DMS79 treated with DMSO at 0.1 percent for 48 hours (cell line): Measurements from ENCODE around the gene NAT8L.
"Not testable (repeated sequence)": the region's sequence is repeated elsewhere in the genome, so short reads cannot be mapped to it uniquely, and the experiment has no call there.

Experiments used
- DNase-seq: peaks from one replicate; lab custom pipeline; 2025; lab: John Stamatoyannopoulos, UW

The NAT8L gene, protein sequence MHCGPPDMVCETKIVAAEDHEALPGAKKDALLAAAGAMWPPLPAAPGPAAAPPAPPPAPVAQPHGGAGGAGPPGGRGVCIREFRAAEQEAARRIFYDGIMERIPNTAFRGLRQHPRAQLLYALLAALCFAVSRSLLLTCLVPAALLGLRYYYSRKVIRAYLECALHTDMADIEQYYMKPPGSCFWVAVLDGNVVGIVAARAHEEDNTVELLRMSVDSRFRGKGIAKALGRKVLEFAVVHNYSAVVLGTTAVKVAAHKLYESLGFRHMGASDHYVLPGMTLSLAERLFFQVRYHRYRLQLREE

DNA sequence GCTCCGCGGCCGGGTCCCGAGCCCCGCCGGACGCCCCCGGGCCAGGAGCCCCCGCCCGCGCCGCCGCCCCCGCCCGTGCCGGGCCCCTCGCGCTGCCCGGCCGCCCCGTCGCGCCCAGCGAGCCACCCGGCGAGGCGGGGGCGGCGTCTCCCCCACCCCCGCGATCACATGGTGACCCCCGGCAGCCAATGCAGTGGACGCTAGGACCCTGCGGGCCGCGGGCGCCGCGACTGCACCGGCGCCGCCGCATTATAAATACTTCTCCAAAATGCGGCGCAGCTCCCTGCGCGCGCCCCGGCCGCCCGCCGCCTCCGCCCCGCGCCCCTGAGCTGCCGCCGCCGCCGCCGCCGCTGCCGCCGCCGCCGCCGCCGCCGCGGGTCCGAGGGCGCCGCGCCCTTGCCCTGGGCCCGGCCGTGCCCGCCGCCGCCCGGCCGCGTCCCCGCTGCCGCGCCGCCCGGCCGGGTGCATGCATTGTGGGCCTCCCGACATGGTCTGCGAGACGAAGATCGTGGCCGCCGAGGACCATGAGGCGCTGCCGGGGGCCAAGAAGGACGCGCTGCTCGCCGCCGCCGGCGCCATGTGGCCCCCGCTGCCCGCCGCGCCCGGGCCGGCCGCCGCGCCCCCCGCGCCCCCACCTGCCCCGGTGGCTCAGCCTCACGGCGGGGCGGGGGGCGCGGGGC is at the start of gene NAT8L:
Gene NAT8L, plus strand, starts transcription at position 282 of the 680 bp plus-strand sequence. Its CDS starts 185 bp downstream, at position 467.
- DNase-seq, result peak; percentile 5

DNA sequence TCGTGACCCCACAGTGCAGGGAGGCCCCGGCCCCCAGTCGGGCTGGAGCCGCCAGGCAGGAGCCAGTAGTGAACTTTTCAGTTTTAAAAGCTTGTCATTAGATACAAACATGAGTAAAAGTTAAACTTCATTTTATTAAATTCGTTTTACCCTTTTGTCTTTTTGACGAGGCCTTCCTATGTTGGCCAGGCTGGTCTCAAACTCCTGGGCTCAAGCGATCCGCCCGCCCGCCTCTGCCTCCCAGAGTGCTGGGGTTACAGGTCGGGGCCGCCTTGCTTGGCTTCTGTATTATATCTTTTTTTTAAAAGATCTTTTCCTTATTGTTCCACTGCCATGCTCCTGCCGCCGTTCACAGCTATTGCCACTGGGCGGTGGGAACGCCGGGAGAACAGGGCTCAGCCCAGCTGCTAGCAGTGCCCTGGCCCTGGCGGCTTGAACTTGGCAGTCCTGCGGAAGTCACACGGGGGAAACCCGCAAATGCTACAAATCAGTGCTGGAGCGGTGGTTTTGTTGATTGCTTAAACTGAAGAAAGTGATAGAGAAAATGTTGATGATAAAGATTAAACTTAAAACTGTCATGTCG is 49.4 kb upstream of the NAT8L start:
- peak; percentile 16 for DNase-seq

DNA sequence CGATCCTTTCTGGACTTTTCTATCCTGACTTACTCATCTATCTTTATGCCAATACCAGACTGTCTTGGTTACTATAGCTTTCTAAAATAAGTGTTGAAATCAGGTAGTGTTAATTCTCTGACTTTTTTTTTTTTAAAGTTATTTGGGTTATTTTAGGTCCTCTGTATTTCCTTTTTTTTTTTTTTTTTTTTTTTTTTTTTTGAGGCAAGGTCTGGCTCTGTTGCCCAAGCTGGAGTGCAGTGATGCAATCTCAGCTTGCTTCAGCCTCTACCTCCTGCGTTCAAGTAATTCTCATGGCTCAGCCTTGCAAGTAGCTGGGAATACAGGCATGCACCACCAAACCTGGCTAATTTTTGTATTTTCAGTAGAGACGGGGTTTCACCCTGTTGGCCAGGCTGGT is 47.5 kb upstream of the NAT8L start:
- no peak for DNase-seq

DNA sequence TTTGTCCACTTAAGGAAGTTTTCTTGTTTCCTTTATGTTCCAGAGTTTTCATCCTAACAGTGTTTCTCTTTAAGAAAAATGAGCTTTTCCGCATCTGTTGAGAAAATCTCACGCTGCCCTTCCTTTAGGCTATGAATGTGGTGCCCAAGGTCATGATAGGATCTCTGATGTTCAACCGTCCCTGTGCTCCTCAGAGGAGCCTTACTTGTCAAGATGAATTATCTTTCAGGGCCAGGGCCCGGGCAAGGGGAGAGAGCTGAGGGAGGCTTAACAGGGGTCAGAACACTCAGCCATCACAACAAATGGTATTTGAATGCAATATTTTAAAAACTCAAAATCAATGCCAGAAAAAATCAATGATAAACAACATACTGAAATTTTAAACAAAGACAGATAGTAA is 44.1 kb upstream of the NAT8L start:
- DNase-seq, result no peak

DNA sequence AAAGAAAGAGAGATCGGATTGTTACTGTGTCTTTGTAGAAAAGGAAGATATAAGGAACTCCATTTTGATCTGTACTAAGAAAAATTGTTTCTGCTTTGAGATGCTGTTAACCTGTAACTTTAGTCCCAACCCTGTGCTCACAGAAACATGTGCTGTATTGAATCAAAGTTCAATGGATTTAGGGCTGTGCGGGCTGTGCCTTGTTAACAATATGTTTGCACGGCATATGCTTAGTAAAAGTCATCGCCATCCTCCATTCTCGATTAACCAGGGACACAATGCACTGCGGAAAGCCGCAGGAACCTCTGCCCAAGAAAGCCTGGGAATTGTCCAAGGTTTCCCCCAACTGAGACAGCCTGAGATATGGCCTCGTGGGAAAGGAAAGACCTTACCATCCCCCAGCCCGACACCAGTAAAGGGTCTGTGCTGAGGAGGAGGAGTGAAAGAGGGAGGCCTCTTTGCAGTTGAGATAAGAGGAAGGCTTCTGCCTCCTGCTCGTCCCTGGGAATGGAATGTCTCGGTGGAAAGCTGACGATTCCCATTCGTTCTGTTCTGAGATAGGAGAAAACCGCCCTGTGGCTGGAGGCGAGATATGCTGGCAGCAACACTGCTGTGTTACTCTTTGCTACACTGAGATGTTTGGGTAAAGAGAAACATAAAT is 37.6 kb upstream of the NAT8L start:
- not testable (repeated sequence) for DNase-seq

DNA sequence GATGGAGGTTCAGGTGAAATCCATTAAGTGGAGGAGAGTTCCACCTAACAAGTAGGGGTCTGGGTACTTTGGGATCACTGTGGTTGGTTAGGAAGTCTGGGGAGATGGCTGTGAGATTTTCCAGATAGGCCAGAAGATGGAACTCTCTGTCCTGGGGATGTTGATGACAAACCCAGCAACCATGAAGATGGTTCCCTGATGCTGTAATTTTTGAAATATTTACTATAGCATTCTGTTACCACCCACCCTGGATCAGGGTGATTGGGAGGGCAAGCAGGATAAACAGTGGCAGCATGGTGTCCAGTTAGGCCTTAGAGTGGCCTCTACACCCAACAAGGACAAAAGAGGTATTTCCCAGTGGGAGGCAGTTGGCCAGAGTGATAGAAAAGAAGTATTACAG is 34.4 kb upstream of the NAT8L start:
- DNase-seq, result no peak

DNA sequence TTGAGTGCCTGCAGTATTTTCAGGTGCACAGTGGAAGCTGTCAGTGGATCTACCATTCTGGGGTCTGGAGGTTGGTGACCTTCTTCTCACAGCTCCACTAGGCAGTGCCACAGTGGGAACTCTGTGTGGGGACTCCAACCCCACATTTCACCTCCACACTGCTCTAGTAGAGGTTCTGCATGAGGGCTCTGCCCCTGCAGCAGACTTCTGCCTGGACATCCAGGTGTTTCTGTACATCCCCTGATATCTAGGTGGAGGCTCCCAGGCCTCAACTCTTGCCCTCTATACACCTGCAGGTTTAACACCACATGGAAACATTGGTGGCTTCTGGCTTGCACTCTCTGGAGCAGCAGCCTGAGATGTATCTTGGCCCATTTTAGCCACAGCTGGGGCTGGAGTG is 33.3 kb upstream of the NAT8L start:
- DNase-seq, result no peak

DNA sequence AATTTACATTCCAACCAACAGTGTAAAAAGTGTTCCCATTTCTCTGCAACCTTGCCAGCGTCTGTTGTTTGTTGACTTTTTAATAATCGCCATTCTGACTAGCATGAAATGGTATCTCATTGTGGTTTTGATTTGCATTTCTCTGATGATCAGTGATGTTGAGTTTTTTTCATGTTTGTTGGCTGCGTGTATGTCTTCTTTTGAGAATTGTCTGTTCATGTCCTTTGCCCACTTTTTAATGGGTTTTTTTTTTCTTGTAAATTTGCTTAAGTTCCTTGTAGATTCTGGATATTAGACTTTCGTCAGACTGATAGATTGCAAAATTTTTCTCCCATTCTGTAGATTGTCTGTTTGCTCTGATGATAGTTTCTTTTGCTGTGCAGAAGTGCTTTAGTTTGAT is 32.0 kb upstream of the NAT8L start:
- not testable (repeated sequence) for DNase-seq

DNA sequence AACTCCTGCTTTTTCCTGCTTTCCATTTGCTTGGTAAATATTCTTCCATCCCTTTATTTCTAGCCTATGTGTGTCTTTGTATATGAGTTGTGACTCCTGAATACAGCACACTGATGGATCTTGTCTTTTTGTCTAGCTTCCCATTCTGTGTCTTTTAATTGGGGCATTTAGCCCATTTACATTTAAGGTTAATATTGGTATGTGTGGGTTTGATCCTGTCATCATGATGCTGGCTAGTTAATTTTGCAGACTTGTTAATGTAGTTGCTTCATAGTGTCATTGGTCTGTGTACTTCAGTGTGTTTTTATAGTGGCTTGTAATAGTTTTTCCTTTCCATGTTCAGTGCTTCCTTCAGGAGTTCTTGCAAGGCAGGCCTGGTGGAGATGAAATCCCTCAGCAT is 28.0 kb upstream of the NAT8L start:
- DNase-seq, result not testable (repeated sequence)

DNA sequence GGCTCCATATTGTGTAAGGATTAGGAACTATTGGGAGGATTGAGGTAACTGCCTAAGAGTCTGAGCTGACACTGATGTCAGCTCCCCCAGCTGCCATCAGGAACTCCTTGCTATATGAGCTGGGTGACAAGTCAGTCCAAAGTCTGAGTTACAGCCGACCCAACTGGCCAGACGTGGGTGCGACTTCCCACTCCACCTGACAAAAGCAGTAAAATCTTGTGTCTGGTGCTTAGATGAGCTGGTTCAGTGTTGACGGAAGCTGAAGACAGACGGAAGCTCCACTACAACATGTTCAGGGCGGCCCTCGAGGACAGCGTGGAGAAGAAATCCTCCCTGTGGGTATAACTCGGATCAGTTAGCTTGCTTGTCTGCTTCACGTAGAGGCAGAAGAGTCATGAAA is 22.8 kb upstream of the NAT8L start:
- DNase-seq, result no peak

DNA sequence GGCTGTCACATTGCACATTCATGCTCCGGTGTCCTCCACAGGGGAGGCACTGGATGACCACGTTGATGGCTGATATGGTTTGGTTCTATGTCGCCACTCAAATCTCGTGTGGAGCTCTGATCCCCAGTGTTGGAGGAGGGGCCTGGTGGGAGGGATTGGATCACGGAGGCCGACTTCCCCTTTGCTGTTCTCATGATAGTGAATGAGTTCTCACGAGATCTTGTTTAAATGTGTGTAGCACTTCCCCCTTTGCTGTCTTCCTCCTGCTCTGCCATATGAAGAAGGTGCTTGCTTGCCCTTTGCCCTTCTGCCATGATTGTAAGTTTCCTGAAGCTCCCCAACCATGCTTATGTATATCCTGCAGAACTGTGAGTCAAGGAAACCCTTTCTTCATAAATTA is 22.3 kb upstream of the NAT8L start:
- DNase-seq, result no peak

DNA sequence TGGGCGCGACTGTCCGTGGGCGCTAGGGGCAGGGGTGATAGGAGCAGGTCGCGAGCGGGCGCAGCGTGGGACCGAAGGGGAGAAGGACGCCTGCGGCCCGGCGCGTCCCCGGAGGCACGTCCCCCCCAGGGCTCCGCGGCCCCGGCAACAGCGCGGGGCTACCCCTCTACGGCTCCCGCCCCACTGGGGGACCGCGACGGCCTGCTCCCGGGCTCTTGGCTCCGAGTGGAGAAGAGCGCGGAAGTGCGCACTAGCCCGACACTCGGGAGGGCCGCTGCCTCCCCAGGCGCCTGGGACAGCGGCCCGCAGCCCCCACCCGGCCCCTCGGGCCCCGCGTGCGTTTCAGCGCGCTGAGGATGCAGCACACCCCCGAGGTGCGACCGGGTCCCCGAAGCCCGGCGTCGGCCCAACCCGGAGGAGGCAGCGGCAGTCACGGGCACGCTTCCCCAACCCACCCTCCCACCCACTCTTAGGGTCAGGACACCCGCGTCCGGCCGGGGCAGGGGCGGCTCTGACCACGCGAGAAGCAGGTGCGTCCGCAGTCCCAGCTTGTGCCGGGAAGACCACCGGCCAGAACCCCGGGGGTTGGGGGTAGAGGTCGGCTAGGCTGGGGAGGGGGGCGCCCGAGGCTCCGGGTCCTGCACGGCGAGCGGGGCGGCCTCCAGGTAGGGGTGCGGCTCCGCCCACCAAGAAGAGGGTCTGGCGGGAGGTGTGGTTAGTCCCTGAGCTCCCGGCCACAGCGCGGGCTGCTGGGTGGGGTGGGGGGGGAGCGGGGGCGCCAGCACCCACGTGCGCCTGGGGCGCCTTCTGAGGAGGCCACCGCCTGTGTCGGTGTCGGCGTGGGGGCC is 18.5 kb upstream of the NAT8L start:
- DNase-seq, result no peak

DNA sequence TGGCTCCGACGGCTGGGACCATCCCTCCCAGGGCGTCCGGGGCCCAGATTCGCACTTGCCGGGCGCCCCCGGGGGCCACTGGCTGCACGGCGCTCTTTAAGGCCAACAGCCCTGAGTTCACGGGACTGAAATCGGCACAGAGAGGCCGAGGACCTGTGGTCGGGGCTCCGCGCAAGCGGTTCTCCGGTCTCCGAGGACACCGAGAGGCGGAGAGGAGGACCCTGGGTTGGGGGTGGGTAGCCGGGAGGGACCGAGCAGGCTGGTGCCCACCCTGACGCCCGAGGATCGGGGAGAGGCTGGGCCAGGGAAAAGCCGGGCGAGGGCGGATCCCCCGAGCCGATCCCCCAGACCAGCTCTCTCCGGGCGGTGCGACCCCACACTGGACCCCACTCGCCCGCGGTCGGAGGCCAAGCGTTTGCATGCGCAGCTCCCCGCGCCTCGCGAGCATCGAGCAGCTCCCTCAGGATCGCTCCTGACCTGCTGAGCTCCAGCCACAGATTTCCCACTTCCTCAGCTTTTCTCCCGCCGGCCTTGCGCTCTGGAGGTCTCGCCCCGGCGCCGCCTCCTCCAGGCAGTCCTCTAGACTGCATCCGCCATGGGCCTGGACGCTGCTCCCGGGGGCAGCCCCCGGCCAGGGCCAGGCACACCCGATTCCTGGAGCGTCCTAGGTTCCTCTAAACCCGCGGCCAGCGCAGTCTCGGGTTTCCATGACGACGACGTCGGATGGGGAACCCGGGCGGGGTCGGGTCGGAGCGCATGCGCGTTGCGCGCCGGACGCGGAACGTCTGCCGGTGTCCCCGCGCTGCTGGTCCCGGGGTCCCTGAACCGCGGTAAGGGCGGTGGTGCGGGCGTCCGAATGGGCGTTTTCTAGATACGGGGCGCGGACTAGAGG is 17.6 kb upstream of the NAT8L start:
- DNase-seq, result peak; percentile 5

DNA sequence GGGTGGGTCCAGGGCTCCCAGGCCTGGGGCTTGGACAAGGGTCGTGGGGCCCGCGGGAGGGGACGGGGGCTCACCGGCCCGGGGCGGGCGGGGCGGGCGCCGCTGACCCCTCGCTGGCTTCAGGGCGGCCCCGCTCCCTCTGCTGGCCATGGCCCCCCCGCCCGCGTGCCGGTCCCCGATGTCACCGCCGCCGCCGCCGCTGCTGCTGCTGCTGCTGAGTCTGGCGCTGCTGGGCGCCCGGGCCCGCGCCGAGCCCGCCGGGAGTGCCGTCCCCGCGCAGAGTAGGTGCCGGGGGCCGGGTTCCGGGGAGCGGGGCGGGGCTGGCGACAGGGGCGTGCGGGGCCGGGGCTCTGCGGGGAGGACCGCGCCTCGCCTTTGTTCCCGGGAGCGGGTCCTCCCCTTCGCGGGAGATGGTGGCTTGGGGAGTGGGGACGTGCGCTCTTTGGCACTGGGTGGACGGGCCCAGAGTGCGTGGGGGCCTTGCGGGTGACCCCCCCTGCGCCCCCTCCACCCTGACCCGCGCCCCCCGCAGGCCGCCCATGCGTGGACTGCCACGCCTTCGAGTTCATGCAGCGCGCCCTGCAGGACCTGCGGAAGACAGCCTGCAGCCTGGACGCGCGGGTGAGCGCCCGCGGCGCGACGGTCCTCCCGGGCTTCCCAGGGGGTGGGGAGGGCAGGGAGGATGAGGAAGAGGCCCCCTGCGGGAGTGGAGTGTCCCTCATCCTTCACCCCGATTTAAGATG is 16.8 kb upstream of the NAT8L start:
- DNase-seq, result no peak

DNA sequence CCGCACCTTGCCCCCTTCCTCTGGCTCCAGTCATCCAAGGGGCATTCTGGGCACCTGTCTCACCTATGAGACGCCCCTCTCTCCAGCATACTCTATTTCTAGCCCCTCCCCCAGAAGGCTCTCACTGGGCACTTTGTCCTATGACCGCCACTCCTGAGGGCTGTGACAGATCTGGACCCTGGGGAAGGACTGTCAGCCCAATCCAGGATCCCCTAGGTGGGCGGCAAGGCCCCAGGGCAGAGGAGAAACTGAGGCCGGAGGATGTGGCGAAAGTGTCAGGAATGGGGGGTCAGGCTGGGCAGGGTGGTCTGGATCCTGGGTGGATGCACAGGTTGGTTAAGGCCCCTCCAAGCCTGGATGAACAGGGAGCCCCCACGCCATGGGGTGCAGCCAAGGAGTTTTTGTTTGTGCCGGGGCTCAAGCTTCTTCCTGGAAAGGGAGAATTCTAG is 16.2 kb upstream of the NAT8L start:
- DNase-seq, result no peak

DNA sequence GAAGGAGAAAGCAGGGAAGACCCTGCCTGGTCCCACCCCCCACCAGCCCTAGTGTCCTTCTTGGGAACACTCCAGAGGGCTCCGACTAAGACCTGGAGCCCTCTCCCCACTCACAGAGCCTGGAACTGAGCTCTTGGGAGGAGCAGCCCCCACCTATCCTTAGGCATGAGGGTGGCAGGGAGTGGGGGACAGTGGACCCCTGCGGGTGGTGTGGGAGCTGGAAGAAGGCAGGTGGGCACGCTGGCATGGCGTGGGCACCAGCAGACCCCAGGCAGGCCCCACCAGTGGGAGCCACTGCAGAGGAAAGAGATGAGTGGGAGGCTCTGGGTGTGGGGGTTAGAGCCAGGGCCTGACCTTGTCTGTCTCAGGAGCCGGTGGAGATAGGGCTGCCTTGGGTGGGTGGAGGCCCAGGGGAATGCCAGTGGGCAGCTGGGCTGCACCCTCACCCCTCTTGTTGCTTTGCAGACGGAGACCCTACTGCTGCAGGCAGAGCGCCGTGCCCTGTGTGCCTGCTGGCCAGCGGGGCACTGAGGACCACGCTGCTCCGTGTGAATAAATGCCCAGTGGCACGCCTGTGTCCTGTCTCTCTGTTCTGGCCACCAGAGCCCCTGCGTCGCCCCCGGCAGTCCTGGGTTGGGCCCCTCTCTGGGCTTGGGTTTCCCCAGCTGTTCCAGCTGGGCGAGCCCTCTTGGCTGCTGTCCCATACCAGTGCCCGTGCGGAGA is 15.6 kb upstream of the NAT8L start:
- no peak for DNase-seq

DNA sequence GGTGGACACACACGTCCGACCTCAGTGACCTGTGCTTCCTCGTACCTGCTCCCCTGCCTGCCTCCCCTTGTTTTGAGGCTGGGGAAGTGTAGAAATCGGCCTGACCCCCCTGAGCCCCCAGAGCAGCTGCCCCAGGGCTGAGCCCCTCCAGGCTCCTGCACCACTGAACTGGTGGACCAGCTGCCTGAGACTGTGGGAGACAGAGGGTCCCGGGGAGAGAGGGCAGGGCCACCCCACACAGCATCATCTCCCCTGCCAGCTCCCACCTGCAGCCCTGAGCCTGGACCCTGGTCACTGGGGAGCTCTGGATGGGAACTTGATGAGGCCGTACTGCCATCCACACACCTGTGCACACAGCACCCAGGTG is 15.0 kb upstream of the NAT8L start:
- no peak for DNase-seq

DNA sequence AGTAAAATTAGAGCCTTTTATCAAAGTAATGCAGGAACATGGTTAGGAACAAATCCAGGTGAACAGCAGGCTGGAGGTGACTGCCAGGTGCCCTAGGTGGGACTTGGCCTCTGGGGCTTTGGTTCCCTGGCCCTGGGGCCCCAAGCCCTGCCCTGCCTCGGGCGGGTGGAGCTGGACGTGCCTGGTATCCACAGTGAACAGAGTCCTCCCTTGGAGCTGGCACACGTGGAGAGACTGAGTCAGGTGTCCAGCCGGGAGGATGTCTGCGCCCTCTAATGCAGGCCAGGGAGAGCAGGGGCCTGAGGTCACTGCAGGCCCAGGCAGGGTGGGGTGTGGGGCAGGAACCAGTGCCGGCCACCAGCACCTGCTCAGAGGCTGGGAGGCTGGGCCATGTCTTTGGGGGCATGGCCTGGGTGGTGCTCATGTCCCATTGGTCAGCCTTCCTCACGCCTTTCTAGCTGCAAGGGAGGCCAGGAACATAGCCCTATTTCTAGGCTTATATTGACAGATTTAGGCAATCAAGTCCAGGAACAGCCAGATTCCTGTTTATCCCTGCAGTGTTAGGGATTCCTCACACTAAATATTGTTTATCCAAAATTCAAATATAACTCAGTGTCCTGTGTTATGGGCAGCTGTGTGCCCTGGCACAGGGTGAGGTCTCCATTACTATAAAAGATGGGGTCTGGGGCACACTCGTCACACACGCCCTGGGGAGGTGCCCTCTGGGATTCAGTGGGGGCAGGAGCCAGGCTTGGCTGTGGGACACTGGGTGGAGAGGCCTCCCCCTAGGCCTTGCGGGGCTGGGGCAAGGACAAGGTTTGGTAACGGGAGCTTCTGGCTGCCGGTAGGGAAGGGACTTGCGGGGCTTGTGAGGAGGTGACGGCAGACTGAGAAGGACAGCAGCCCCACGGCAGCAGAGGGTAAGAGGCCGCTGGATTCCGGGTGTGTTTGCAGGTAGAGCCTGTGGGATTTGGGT is 14.3 kb upstream of the NAT8L start:
- DNase-seq, result no peak
